ENCODE results near the gene GGTLC1.

Gene GGTLC1

GRCh38 chr20:23943304-23943703, 45.3 kb downstream of the GGTLC1 start:
- no peak overlapping the region for H2AFZ ChIP-seq (ENCODE audit: low read length)
- H3K9me3 ChIP-seq (replicated peaks; ENCODE audit: insufficient read depth, low read length): no peaks in the 10 kb centered on the region
- no peak overlapping the region for H3K27ac ChIP-seq (ENCODE audit: low read length)
- H3K9me2 ChIP-seq (replicated peaks; ENCODE audit: insufficient read depth, low read length): no peaks in the 10 kb centered on the region
- H3F3A ChIP-seq (ENCODE audit: insufficient read depth, low read length): no peaks in the 10 kb centered on the region
- H4K20me1 ChIP-seq (ENCODE audit: insufficient read depth, low read length): no peaks in the 10 kb centered on the region
- H3K9ac ChIP-seq (ENCODE audit: low read length): no peak overlapping the region
- H3K36me3 ChIP-seq (replicated peaks; ENCODE audit: insufficient read depth, low read length): no peaks in the 10 kb centered on the region
- H3K79me2 ChIP-seq (ENCODE audit: low read length): no peaks in the 10 kb centered on the region
- no peak overlapping the region for H3K4me2 ChIP-seq (ENCODE audit: low read depth, low read length)
- H3K4me3 ChIP-seq (ENCODE audit: low read length): no peak overlapping the region
- TF ChIP-seq CTCF (IDR thresholded peaks at IDR 0.05; ENCODE audit: low read length) (no peak), EZH2 (optimal IDR thresholded peaks at IDR 0.05; ENCODE audit: low read depth, low read length) (no peak), EZH2phosphoT487 (IDR thresholded peaks at IDR 0.05; ENCODE audit: low read length) (no peak)
- H3K4me1 ChIP-seq (ENCODE audit: low read length): no peaks in the 10 kb centered on the region
- no peak for DNase-seq
- H3K27me3 ChIP-seq (replicated peaks; ENCODE audit: insufficient read depth, low read length): no peaks in the 10 kb centered on the region

GRCh38 chr20:23939641-23940040, 48.9 kb downstream of the GGTLC1 start:
- Histone ChIP-seq H3K4me2 (ENCODE audit: low read depth, low read length) (no peak overlapping the region), H3K27me3 (replicated peaks; ENCODE audit: insufficient read depth, low read length) (no peaks in the 10 kb centered on the region), H3K27ac (ENCODE audit: low read length) (no peak overlapping the region), H3K9me3 (replicated peaks; ENCODE audit: insufficient read depth, low read length) (no peaks in the 10 kb centered on the region), H3K79me2 (ENCODE audit: low read length) (no peaks in the 10 kb centered on the region), H3K9ac (ENCODE audit: low read length) (no peak overlapping the region), H3K36me3 (replicated peaks; ENCODE audit: insufficient read depth, low read length) (no peaks in the 10 kb centered on the region), H3F3A (ENCODE audit: insufficient read depth, low read length) (no peaks in the 10 kb centered on the region), H4K20me1 (ENCODE audit: insufficient read depth, low read length) (no peaks in the 10 kb centered on the region), H2AFZ (ENCODE audit: low read length) (no peak overlapping the region), H3K4me3 (ENCODE audit: low read length) (no peak overlapping the region), H3K4me1 (ENCODE audit: low read length) (no peaks in the 10 kb centered on the region), H3K9me2 (replicated peaks; ENCODE audit: insufficient read depth, low read length) (no peaks in the 10 kb centered on the region)
- DNase-seq: no peak
- TF ChIP-seq EZH2phosphoT487 (IDR thresholded peaks at IDR 0.05; ENCODE audit: low read length) (no peak), CTCF (IDR thresholded peaks at IDR 0.05; ENCODE audit: low read length) (no peak), EZH2 (optimal IDR thresholded peaks at IDR 0.05; ENCODE audit: low read depth, low read length) (no peak)

GRCh38 chr20:23939063-23939462, 49.5 kb downstream of the GGTLC1 start:
- no peaks in the 10 kb centered on the region for H3K4me1 ChIP-seq (ENCODE audit: low read length)
- no peak overlapping the region for H2AFZ ChIP-seq (ENCODE audit: low read length)

More at GRCh38 chr20:23939063-23939462, 49.5 kb downstream of the GGTLC1 start:
- no peaks in the 10 kb centered on the region for H3F3A ChIP-seq (ENCODE audit: insufficient read depth, low read length)
- no peaks in the 10 kb centered on the region for H3K36me3 ChIP-seq (replicated peaks; ENCODE audit: insufficient read depth, low read length)
- H3K9ac ChIP-seq (ENCODE audit: low read length): no peak overlapping the region
- no peak overlapping the region for H3K4me3 ChIP-seq (ENCODE audit: low read length)
- no peaks in the 10 kb centered on the region for H3K79me2 ChIP-seq (ENCODE audit: low read length)
- H3K4me2 ChIP-seq (ENCODE audit: low read depth, low read length): no peak overlapping the region
- H3K27ac ChIP-seq (ENCODE audit: low read length): no peak overlapping the region
- no peak for TF ChIP-seq EZH2 (optimal IDR thresholded peaks at IDR 0.05; ENCODE audit: low read depth, low read length)
- no peak for TF ChIP-seq EZH2phosphoT487 (IDR thresholded peaks at IDR 0.05; ENCODE audit: low read length)
- no peak for TF ChIP-seq CTCF (IDR thresholded peaks at IDR 0.05; ENCODE audit: low read length)
- no peaks in the 10 kb centered on the region for H4K20me1 ChIP-seq (ENCODE audit: insufficient read depth, low read length)
- no peaks in the 10 kb centered on the region for H3K9me3 ChIP-seq (replicated peaks; ENCODE audit: insufficient read depth, low read length)
- no peak for DNase-seq
- H3K27me3 ChIP-seq (replicated peaks; ENCODE audit: insufficient read depth, low read length): no peaks in the 10 kb centered on the region
- no peaks in the 10 kb centered on the region for H3K9me2 ChIP-seq (replicated peaks; ENCODE audit: insufficient read depth, low read length)

Data from MM.1S (cell line).